ENCODE data around the gene LRFN4.

DNA sequence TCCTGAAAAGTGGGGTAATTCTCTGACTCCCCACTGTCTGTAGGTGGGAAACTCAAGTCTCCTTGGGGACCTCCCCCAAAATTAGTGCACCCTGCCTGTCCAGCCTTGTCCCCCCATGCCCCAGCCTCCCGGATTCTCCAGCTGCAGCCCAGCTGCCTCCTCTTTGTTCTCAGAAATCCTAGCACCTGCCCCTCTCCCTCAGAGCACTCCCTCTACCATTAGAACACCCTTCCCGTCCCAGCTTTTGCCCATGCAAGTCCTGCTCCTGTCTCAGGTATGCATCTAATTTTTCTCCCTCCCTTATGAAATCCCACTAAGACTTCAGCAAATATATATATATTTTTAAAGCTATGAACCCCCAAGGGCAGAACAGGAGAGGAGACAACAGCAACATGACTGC lies 37.3 kb downstream of the LRFN4 start:
- no peak for TF ChIP-seq EP300 (IDR thresholded peaks at IDR 0.05)
- no peak for TF ChIP-seq POLR2A (IDR thresholded peaks at IDR 0.05)
- TF ChIP-seq, protein P1, sequence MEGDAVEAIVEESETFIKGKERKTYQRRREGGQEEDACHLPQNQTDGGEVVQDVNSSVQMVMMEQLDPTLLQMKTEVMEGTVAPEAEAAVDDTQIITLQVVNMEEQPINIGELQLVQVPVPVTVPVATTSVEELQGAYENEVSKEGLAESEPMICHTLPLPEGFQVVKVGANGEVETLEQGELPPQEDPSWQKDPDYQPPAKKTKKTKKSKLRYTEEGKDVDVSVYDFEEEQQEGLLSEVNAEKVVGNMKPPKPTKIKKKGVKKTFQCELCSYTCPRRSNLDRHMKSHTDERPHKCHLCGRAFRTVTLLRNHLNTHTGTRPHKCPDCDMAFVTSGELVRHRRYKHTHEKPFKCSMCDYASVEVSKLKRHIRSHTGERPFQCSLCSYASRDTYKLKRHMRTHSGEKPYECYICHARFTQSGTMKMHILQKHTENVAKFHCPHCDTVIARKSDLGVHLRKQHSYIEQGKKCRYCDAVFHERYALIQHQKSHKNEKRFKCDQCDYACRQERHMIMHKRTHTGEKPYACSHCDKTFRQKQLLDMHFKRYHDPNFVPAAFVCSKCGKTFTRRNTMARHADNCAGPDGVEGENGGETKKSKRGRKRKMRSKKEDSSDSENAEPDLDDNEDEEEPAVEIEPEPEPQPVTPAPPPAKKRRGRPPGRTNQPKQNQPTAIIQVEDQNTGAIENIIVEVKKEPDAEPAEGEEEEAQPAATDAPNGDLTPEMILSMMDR (IDR thresholded peaks at IDR 0.05) = no peak
